ENCODE data around the gene YJEFN3. TPM values are rescaled to one million over a fixed set of nuclear protein-coding genes. Genes with fewer than 3 reads are reported as not detected.

YJEFN3 gene
- polyA plus RNA-seq, 1 donor (not counting 4 experiments of a cell fraction or from before 2014, with no cell fraction given), result 1.2 TPM

- no peaks in the 10 kb centered on the region for H3K9me1 ChIP-seq (ENCODE audit: control insufficient read depth, extremely low read depth, insufficient read depth, low read length)
Measured at GRCh38 chr19:19526581-19527370, 1.9 kb upstream of the YJEFN3 start.

GRCh38 chr19:19527371-19527656, 1.4 kb upstream of the YJEFN3 start:
- Histone ChIP-seq H3K9me1 (ENCODE audit: control insufficient read depth, extremely low read depth, insufficient read depth, low read length) (no peaks in the 10 kb centered on the region), H3K4me2 (ENCODE audit: control insufficient read depth, extremely low read depth, insufficient read depth, low read depth, low read length) (no peak overlapping the region), H3K27ac (ENCODE audit: control insufficient read depth, insufficient read depth, low read length) (no peak overlapping the region), H2AFZ (ENCODE audit: control insufficient read depth, low read length) (no peak overlapping the region), H3K4me3 (ENCODE audit: control insufficient read depth in 2 of 3, extremely low read depth in 1 of 3, insufficient read depth in 2 of 3, low read depth in 1 of 3, low read length in 3 of 3) (no peak overlapping the region), H3K9ac (ENCODE audit: control insufficient read depth, extremely low read depth, insufficient read depth, low read length) (no peak overlapping the region), H3K4me1 (ENCODE audit: control insufficient read depth, extremely low read depth, insufficient read depth, low read length) (peaks cover 2% of the 10 kb centered on the region), H3K9me3 (ENCODE audit: control insufficient read depth, low read depth, low read length) (no peaks in the 10 kb centered on the region), H3K79me2 (ENCODE audit: control insufficient read depth, insufficient read depth, low read length) (peaks cover 8% of the 10 kb centered on the region), H4K20me1 (ENCODE audit: control insufficient read depth, extremely low read depth, insufficient read depth, low read length) (no peaks in the 10 kb centered on the region), H3K27me3 (ENCODE audit: control insufficient read depth, extremely low read depth, insufficient read depth, low read length) (no peaks in the 10 kb centered on the region), H3K36me3 (ENCODE audit: control insufficient read depth in 2 of 2, extremely low read depth in 1 of 2, insufficient read depth in 2 of 2, low read length in 2 of 2) (peaks cover 0 to 22% of the 10 kb centered on the region in 2 experiments)
- FAIRE-seq (no peak), DNase-seq (ENCODE audit: low read depth, low spot score) (no peak)
- dilution Hi-C loops (cut with MboI; ENCODE audit: extremely low pct_ligation_motif_present, low sequenced_read_pairs), result no loop called here
- TF ChIP-seq CTCF (optimal IDR thresholded peaks at IDR 0.05 in 1 of 3, IDR thresholded peaks at IDR 0.05 in 1 of 3, conservative IDR thresholded peaks at IDR 0.05 in 1 of 3; ENCODE audit: extremely low read depth in 1 of 3, insufficient read depth in 2 of 3, low read length in 3 of 3) (no peak), EZH2 (IDR thresholded peaks at IDR 0.05; ENCODE audit: low read length) (no peak)

More at GRCh38 chr19:19526581-19527370, 1.9 kb upstream of the YJEFN3 start:
- H3K9ac ChIP-seq (ENCODE audit: control insufficient read depth, extremely low read depth, insufficient read depth, low read length), result no peak overlapping the region
- no peak overlapping the region for H3K27ac ChIP-seq (ENCODE audit: control insufficient read depth, insufficient read depth, low read length)
- H3K4me2 ChIP-seq (ENCODE audit: control insufficient read depth, extremely low read depth, insufficient read depth, low read depth, low read length), result no peak overlapping the region
- no peak overlapping the region for H2AFZ ChIP-seq (ENCODE audit: control insufficient read depth, low read length)
- H3K4me1 ChIP-seq (ENCODE audit: control insufficient read depth, extremely low read depth, insufficient read depth, low read length), result no peaks in the 10 kb centered on the region
- no peak for DNase-seq (ENCODE audit: low read depth, low spot score)
- H3K4me3 ChIP-seq (ENCODE audit: control insufficient read depth in 2 of 3, extremely low read depth in 1 of 3, insufficient read depth in 2 of 3, low read depth in 1 of 3, low read length in 3 of 3), result no peak overlapping the region
- H3K27me3 ChIP-seq (ENCODE audit: control insufficient read depth, extremely low read depth, insufficient read depth, low read length), result no peaks in the 10 kb centered on the region
- dilution Hi-C loops (cut with MboI; ENCODE audit: extremely low pct_ligation_motif_present, low sequenced_read_pairs), result no loop called here
- no peak for FAIRE-seq
- H3K9me3 ChIP-seq (ENCODE audit: control insufficient read depth, low read depth, low read length), result no peaks in the 10 kb centered on the region
- peaks cover 0 to 22% of the 10 kb centered on the region in 2 experiments for H3K36me3 ChIP-seq (ENCODE audit: control insufficient read depth in 2 of 2, extremely low read depth in 1 of 2, insufficient read depth in 2 of 2, low read length in 2 of 2)
- no peaks in the 10 kb centered on the region for H4K20me1 ChIP-seq (ENCODE audit: control insufficient read depth, extremely low read depth, insufficient read depth, low read length)
- TF ChIP-seq EZH2 (IDR thresholded peaks at IDR 0.05; ENCODE audit: low read length) (no peak), CTCF (optimal IDR thresholded peaks at IDR 0.05 in 1 of 3, IDR thresholded peaks at IDR 0.05 in 1 of 3, conservative IDR thresholded peaks at IDR 0.05 in 1 of 3; ENCODE audit: extremely low read depth in 1 of 3, insufficient read depth in 2 of 3, low read length in 3 of 3) (no peak)
- peaks cover 8% of the 10 kb centered on the region for H3K79me2 ChIP-seq (ENCODE audit: control insufficient read depth, insufficient read depth, low read length)
